ENCODE results near the gene C5orf15.

C5orf15 gene

DNA sequence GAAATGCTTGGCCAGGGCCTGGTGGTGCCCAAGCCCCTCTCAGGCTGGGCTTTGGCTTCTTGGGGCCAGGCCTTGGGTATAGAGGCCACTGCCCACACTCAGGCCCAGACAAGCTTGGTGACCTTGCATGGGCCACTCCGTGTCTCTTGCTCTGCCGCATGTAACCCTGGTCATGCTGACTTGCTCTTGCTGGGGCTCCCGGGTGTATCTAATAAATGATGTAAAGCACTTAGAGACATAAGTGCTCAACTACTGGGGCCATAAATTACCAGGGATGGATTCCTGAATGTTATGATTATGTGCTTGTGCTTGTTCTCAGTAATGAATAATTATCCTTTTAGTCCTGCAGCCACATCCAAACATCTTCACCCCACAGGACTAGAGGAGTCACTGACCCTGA is 54.0 kb downstream of the C5orf15 start:
- H3K27me3 ChIP-seq (ENCODE audit: insufficient read depth, poor library complexity, severe bottlenecking) = no peaks in the 10 kb centered on the region
- DNase-seq (ENCODE audit: low read depth in 1 of 2, low spot score in 1 of 2) = no peak
- TF ChIP-seq SPI1 (IDR thresholded peaks at IDR 0.05; ENCODE audit: borderline replicate concordance, low read depth) (no peak), POLR2AphosphoS5 (IDR thresholded peaks at IDR 0.05; ENCODE audit: low read depth) (no peak), GABPA (IDR thresholded peaks at IDR 0.05; ENCODE audit: low read depth) (no peak)
- TF ChIP-seq, protein P1, sequence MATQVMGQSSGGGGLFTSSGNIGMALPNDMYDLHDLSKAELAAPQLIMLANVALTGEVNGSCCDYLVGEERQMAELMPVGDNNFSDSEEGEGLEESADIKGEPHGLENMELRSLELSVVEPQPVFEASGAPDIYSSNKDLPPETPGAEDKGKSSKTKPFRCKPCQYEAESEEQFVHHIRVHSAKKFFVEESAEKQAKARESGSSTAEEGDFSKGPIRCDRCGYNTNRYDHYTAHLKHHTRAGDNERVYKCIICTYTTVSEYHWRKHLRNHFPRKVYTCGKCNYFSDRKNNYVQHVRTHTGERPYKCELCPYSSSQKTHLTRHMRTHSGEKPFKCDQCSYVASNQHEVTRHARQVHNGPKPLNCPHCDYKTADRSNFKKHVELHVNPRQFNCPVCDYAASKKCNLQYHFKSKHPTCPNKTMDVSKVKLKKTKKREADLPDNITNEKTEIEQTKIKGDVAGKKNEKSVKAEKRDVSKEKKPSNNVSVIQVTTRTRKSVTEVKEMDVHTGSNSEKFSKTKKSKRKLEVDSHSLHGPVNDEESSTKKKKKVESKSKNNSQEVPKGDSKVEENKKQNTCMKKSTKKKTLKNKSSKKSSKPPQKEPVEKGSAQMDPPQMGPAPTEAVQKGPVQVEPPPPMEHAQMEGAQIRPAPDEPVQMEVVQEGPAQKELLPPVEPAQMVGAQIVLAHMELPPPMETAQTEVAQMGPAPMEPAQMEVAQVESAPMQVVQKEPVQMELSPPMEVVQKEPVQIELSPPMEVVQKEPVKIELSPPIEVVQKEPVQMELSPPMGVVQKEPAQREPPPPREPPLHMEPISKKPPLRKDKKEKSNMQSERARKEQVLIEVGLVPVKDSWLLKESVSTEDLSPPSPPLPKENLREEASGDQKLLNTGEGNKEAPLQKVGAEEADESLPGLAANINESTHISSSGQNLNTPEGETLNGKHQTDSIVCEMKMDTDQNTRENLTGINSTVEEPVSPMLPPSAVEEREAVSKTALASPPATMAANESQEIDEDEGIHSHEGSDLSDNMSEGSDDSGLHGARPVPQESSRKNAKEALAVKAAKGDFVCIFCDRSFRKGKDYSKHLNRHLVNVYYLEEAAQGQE (IDR thresholded peaks at IDR 0.05; ENCODE audit: insufficient replicate concordance, low read depth) = no peak
- TF ChIP-seq, protein P2, sequence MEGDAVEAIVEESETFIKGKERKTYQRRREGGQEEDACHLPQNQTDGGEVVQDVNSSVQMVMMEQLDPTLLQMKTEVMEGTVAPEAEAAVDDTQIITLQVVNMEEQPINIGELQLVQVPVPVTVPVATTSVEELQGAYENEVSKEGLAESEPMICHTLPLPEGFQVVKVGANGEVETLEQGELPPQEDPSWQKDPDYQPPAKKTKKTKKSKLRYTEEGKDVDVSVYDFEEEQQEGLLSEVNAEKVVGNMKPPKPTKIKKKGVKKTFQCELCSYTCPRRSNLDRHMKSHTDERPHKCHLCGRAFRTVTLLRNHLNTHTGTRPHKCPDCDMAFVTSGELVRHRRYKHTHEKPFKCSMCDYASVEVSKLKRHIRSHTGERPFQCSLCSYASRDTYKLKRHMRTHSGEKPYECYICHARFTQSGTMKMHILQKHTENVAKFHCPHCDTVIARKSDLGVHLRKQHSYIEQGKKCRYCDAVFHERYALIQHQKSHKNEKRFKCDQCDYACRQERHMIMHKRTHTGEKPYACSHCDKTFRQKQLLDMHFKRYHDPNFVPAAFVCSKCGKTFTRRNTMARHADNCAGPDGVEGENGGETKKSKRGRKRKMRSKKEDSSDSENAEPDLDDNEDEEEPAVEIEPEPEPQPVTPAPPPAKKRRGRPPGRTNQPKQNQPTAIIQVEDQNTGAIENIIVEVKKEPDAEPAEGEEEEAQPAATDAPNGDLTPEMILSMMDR (IDR thresholded peaks at IDR 0.05; ENCODE audit: insufficient read depth, low read length) = no peak
- H3K4me3 ChIP-seq (replicated peaks; ENCODE audit: insufficient read depth, low read length) = no peak overlapping the region
- no peak overlapping the region for H3K27ac ChIP-seq (replicated peaks)

DNA sequence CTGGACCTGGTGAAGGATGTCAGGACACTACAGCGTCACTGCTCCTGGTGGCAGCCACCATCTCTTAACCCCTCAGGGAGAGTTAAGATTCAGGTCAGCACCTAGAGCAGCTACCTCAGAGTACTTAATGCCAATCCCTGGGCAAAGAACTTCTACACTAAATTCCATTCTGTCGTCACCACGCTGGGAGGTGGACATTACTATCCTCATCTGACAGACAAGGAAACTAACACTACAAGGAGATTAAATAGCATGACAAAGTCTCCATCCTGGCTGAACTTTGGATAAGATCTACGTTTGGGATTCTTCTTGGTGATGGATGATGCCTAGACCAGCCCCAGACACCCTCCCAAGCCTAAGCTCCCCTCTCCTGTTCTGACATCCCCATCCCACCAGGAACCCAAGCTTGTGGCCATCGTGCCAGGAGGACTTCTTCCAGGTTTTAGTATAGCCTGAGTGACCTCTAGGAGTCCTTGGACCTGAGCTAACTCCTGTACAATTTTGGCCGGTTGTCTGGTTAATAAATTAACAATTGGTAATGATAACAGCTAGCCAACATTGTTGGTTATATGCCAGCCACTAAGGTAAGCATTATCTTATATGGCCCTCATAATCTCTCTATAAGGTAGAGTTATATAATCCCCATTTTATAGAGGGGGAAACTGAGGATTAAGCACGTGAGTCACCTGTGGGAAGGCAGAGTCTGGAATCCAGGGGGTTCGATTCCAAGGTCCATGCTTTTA is 54.8 kb downstream of the C5orf15 start:
- TF ChIP-seq SPI1 (IDR thresholded peaks at IDR 0.05; ENCODE audit: borderline replicate concordance, low read depth) (no peak), POLR2AphosphoS5 (IDR thresholded peaks at IDR 0.05; ENCODE audit: low read depth) (no peak), GABPA (IDR thresholded peaks at IDR 0.05; ENCODE audit: low read depth) (no peak)
- TF ChIP-seq, protein P1 (IDR thresholded peaks at IDR 0.05; ENCODE audit: insufficient replicate concordance, low read depth) = no peak
- TF ChIP-seq, protein P2 (IDR thresholded peaks at IDR 0.05; ENCODE audit: insufficient read depth, low read length) = no peak
- no peak overlapping the region for H3K27ac ChIP-seq (replicated peaks)
- no peaks in the 10 kb centered on the region for H3K27me3 ChIP-seq (ENCODE audit: insufficient read depth, poor library complexity, severe bottlenecking)
- H3K4me3 ChIP-seq (replicated peaks; ENCODE audit: insufficient read depth, low read length) = no peak overlapping the region
- no peak for DNase-seq (ENCODE audit: low read depth in 1 of 2, low spot score in 1 of 2)

DNA sequence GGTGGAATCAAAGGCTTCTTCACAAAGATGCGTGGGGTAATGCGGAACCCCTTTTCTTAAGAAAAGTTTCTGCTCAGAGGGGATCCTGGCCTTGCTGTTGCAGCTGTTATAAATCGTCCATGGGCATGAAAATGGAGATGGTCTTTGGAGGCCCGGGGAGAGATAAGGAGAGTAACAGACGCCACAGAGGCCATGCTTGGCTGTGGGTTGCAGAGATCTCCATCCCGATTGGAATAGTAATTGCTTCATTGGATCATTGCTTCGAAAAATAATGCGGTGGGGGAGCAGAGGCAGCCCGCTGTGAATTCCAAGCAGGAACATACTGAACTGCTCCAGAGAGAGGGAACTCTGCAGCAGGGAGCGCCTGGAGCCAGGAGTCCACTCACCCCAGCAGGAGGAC is 55.5 kb downstream of the C5orf15 start:
- Histone ChIP-seq H3K27me3 (ENCODE audit: insufficient read depth, poor library complexity, severe bottlenecking) (no peaks in the 10 kb centered on the region), H3K4me3 (replicated peaks; ENCODE audit: insufficient read depth, low read length) (no peak overlapping the region), H3K27ac (replicated peaks) (no peak overlapping the region)
- TF ChIP-seq, protein P2 (IDR thresholded peaks at IDR 0.05; ENCODE audit: insufficient read depth, low read length) = no peak
- no peak for TF ChIP-seq SPI1 (IDR thresholded peaks at IDR 0.05; ENCODE audit: borderline replicate concordance, low read depth)
- TF ChIP-seq GABPA (IDR thresholded peaks at IDR 0.05; ENCODE audit: low read depth) = no peak
- TF ChIP-seq POLR2AphosphoS5 (IDR thresholded peaks at IDR 0.05; ENCODE audit: low read depth) = no peak
- TF ChIP-seq, protein P1 (IDR thresholded peaks at IDR 0.05; ENCODE audit: insufficient replicate concordance, low read depth) = no peak
- DNase-seq (ENCODE audit: low read depth in 1 of 2, low spot score in 1 of 2) = no peak

All from HL-60 (cell line).